Psoas muscle (tissue), 8 donors: ENCODE measurements around the gene TIMM23. TPM values are rescaled to one million over a fixed set of nuclear protein-coding genes. Genes with fewer than 3 reads are reported as not detected.
"Not testable (repeated sequence)": the region's sequence is repeated elsewhere in the genome, so short reads cannot be mapped to it uniquely, and the experiment has no call there.

Source experiments
- ATAC-seq, 4 donors: fragments of 200-7000 bp; cut with Tn5 transposase; one replicate each; pipeline ENCODE4 v1.9.1; 2020; ENCODE audit warnings: moderate library complexity in 3 of 4, mild to moderate bottlenecking in 2 of 4
- DNase-seq, 2 donors: peaks; one replicate each; pipeline ENCODE4 v3.0.0-alpha.2; 2020
- H3K27ac ChIP-seq: fragments of 200-600 bp; one replicate; pipeline ENCODE4 v1.8.0; 2022
- H3K27me3 ChIP-seq, 3 donors: fragments of 200-600 bp in 1 of 3; one replicate each; pipeline versions ENCODE4 v1.6.1 to v1.8.0; 2013 to 2022; ENCODE audit warnings: low read length in 2 of 3, mild to moderate bottlenecking in 2 of 3, moderate library complexity in 1 of 3; ENCODE audit not compliant: insufficient read depth in 3 of 3
- H3K36me3 ChIP-seq, 2 donors: fragments of 200-600 bp in 1 of 2; one replicate each; pipeline versions ENCODE4 v1.6.1 to v1.8.0; 2013 to 2022; ENCODE audit warnings: low read depth in 1 of 2, mild to moderate bottlenecking in 1 of 2, moderate library complexity in 1 of 2; ENCODE audit not compliant: insufficient read depth in 1 of 2
- H3K4me1 ChIP-seq: fragments of 200-600 bp; one replicate; pipeline ENCODE4 v1.8.0; 2022
- H3K4me3 ChIP-seq: fragments of 200-600 bp; one replicate; pipeline ENCODE4 v1.8.0; 2022; ENCODE audit warnings: mild to moderate bottlenecking
- H3K9me3 ChIP-seq: fragments of 200-600 bp; one replicate; pipeline ENCODE4 v1.8.0; 2022
- WGBS, 3 donors: extraction: QIAGEN DNeasy Blood & Tissue Kit; methylation state at CpG; one replicate each; pipeline versions ENCODE4 v1.1.6 to v1.1.7; 2013; 5-methylcytosine and 5-hydroxymethylcytosine counted together
- intact Hi-C, 2 donors: fragments of 100-400 bp; cut with DNase I; formaldehyde crosslinking; loops; one replicate each; pipeline versions ENCODE4 v1.11.0 to v1.14.2; 2022
- long read RNA-seq, 2 donors: library from polyadenylated mRNA; unstranded; transcript quantifications; one replicate each; pipeline ENCODE4 v2.0.0, GENCODE V29; 2021
- polyA plus RNA-seq, 3 donors: library from polyadenylated mRNA; stranded (reverse); fragments of 200-250 nt; gene quantifications; one replicate each; pipeline ENCODE4 v1.2.3, GENCODE V29; 2013
- total RNA-seq, 4 donors: library from RNA; stranded (reverse); fragmentation: NEBNext Ultra II Directional in 2 of 4; extraction: Animal tissue kit (Norgen Biotek cat#: 25700) in 2 of 4; gene quantifications; one replicate each; pipeline versions ENCODE4 v1.2.1 to v1.2.4, GENCODE V29; 2021 to 2023
- donor health status: healthy with polysubstance abuse.
- donor health status: DM: no; HTN: no; CAD: no; lungs with moderate emphysema.
- donor health status: Bipolar disorder and iron deficiency.
- donor health status: healthy.
- donor health status: DM: yes; HTN: yes; CAD: no.
- donor health status: DM: no; HTN: no; CAD: no.
- donor health status: DM: no; HTN: no; CAD: no.
- donor health status: DM: yes; HTN: yes; CAD: no.

TIMM23 gene, protein sequence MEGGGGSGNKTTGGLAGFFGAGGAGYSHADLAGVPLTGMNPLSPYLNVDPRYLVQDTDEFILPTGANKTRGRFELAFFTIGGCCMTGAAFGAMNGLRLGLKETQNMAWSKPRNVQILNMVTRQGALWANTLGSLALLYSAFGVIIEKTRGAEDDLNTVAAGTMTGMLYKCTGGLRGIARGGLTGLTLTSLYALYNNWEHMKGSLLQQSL
- total RNA-seq, result 100 to 1,000 TPM in 1 of 4 donors, 10 to 100 TPM in 3; 82.9 to 101 (median 90.2) TPM
- 100 to 1,000 TPM; 118 to 134 (median 122) TPM for polyA plus RNA-seq
- long read RNA-seq, donor 1, transcript TIMM23-201 (7 exons, 1,222 nt), result major isoform, 41 of 43 reads
- long read RNA-seq, donor 1, partial matches to known transcripts, result 0 of 43 reads
- long read RNA-seq, donor 1, other reads (novel, unspliced or antisense), result 2 of 43 reads
- long read RNA-seq, donor 2, transcript TIMM23-201 (7 exons, 1,222 nt), result major isoform, 66 of 75 reads
- long read RNA-seq, donor 2, partial matches to known transcripts, result 3 of 75 reads
- long read RNA-seq, donor 2, other reads (novel, unspliced or antisense), result 6 of 75 reads

DNA sequence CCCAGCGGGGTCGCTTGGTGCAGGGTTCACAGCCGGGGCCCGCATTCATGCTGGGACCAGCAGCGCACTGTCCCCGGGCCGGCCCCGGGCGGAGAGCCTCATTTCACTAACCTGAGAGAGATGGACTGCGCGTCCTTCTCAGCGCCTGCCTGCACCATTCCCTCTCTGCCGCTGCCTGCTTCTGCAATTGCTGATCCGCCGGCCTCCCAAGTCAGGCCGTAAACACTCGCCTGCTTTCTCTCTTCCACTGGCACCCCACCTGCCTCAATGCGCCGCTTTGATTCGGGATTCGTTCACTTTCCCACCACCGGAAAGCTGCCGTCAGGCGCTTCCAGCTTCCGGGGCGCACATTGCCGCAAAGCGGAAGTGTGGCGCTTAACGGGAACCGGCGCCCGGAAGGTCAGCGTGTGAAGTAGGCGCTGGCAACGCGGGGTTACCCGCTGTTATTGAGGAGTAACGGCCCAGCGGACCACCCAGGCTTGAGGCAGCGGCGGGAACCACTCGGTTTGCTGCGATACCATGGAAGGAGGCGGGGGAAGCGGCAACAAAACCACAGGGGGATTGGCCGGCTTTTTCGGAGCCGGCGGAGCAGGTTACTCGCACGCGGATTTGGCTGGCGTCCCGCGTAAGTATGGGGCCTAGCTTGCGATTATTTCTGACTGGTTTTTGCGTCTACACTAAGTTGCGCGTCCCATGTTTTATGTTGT, at the start of gene TIMM23:
TSS of gene TIMM23 (plus strand) at position 384 of the 707 bp plus-strand sequence. CDS start at position 520, 136 bp downstream.
- WGBS, 3 donors, result 0% methylated on average over 49 to 60 of the region's 60 CpGs
- intact Hi-C loops, result not testable (repeated sequence)
- peak; percentile 95 to 98 (median 97) for ATAC-seq

DNA sequence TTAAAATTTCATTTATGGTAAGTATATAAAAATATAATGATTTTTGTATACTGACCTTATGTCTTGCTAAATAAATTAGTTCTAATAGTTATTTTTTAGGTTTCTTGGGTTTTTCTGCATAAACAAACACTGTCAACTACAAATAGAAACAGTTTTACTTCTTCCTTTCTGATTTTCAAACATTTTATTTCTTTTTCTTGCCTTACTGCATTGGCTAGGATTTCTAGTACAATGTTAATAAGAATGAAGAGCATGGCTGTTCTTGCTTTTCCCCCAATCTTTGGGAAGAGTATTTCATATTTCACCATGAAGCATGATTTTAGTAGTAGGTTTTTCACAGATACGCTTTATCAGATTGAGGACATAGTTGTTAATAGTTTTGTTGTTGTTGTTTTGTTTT, 45.5 kb upstream of the TIMM23 start:
- intact Hi-C loops, H3K27ac ChIP-seq, H3K36me3 ChIP-seq, ATAC-seq, H3K4me1 ChIP-seq, H3K9me3 ChIP-seq, H3K27me3 ChIP-seq, DNase-seq, H3K4me3 ChIP-seq: not testable (repeated sequence)
- whole genome bisulfite sequencing, 3 donors, result 97 to 99% (median 97%) methylated on average over 1 of the region's 1 CpG

More for the DNA sequence above, at the start of gene TIMM23:
- H3K27me3 ChIP-seq, H3K9me3 ChIP-seq: not testable (repeated sequence)
- peak; percentile 87 to 93 for DNase-seq
- Histone ChIP-seq H3K27ac (peak within 1 kb of the TSS; percentile 81), H3K36me3 (peaks cover 0 to 16% of the 10 kb centered on the region in 2 donors), H3K4me1 (peaks cover 20% of the 10 kb centered on the region), H3K4me3 (peak within 1 kb of the TSS; percentile 85)

DNA sequence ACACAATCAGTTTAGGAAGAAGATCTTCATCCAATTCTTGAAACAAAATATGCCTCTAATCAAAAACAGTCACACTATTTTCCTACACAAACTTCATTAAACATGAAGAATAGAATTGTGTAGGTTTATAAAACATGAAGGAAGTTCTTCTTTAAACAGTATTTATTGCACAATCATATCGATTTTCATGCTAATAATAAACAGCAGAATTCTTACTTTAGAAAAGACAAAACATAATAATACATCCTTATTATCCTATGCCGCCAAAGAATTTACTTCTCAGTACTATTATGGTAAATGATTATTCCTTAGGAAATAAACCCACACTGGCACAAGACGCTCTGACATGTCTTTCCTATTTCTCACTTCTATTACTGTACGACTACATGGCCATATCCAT, 41.0 kb upstream of the TIMM23 start:
- H3K36me3 ChIP-seq, ATAC-seq, intact Hi-C loops, H3K9me3 ChIP-seq, H3K27me3 ChIP-seq, H3K27ac ChIP-seq, H3K4me3 ChIP-seq, H3K4me1 ChIP-seq, DNase-seq: not testable (repeated sequence)
- 89 to 93% (median 92%) methylated on average over 3 of the region's 4 CpGs for WGBS, 3 donors

DNA sequence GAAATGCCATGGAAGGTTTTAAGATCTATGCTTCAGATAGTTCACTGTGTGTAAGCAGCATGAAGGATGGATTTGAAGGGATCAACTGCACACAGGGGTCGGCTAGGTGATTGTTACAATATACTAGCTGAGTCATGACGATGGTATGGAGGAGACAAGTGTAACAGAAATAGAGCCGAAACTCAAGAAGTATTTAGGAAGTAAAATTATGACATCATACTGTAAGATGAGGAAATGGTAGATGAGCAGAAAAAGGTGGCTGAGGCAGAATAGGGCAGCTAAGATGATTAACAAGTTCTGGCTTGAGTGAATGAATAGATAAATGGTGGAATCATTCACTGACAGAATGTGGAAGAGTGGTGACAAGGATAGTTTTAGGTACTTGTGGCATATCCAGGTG, 37.5 kb upstream of the TIMM23 start:
- H3K9me3 ChIP-seq, intact Hi-C loops, H3K27me3 ChIP-seq, H3K27ac ChIP-seq, H3K4me1 ChIP-seq, DNase-seq, H3K36me3 ChIP-seq, H3K4me3 ChIP-seq: not testable (repeated sequence)
- peak in 1 of 4 donors; percentile 33 for ATAC-seq
- 48 to 70% (median 58%) methylated on average over 3 of the region's 3 CpGs for WGBS, 3 donors

DNA sequence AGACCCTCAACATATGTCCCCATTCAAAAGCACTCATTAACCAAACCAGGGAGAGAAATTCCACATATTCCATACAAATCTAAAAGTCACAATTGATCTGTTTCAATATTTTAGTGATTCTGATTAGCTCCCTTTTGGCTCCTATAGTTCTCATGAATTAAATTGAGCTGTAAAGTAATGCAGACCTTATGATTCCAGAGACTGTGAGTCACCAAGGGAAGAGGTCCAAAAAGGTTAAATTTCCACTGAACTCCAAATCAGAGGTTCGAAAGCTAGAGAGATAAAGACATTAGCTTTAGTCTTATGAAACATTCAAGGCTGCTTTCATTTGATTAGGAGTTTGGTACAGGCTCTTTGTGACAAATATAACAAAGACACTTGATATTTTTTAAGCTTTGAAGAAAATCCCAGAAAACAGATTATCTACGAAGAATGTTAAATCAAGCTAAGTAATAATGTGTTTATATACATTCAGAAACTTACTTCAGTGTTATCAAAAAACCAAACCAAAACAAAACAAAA, 33.1 kb upstream of the TIMM23 start:
- H3K36me3 ChIP-seq, H3K27me3 ChIP-seq, H3K9me3 ChIP-seq, H3K4me1 ChIP-seq, DNase-seq, H3K27ac ChIP-seq, H3K4me3 ChIP-seq, intact Hi-C loops, ATAC-seq: not testable (repeated sequence)
- 65 to 72% (median 66%) methylated on average over 2 of the region's 2 CpGs for WGBS, 3 donors

DNA sequence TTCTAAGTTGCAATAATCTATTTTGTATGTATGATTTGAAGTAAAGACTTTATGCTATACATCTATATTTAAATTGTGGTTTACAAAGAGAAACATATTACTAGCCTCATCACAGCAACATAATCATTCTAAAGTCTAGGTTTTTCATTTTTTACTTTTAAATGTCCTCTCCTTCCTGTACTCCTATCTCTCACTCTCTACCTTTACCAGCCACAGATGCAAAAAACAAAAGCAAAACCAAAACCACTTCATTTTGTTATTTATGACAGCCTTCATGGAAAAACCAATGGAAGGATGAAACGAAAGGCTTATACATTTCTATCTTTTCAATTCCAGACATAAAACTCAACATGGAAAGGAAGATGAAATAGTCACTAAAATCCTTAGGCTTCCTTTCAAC, 31.1 kb upstream of the TIMM23 start:
- H3K27me3 ChIP-seq, H3K4me1 ChIP-seq, intact Hi-C loops, DNase-seq, H3K9me3 ChIP-seq, H3K27ac ChIP-seq, ATAC-seq, H3K4me3 ChIP-seq: not testable (repeated sequence)
- no CpG with 5 or more reads among the region's 1 CpG for WGBS, 3 donors
- H3K36me3 ChIP-seq, result peaks cover 0 to 14% of the 10 kb centered on the region in 2 donors

DNA sequence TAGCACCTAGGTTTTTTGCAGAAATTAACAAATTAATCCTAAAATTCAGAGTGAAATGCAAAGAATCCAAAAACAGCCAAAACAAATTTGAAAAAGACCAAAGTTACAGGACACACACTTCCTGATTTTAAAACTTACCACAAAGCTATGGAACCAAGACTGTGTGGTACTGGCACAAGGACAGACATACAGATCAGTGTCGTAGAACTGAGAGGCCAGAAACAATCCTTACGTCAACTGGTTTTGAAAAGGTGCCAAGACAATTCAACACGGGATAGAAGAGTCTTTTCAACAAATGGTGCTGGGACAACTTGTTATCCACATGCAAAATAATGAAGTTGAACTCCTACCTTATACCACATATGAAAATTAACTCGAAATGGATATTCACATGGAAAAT, 26.8 kb upstream of the TIMM23 start:
- not testable (repeated sequence) for ATAC-seq, H3K9me3 ChIP-seq

DNA sequence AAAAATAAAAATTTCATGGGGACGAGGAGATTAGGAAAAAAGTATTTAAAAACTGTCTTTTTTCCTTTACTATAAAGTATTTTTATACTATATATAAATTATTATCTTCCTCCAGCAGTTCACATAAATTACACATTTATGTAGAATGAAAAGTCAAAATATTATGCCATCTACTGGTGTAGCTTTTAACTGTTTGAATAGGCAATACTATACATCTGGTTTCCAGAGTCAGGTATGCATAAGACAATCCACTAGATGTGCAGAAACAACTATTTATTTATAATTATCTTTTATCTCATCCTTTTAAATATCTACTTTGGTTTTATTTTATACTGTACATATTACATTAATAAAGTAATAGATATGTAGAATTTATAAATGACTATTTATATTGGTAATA, 24.9 kb upstream of the TIMM23 start:
- 88 to 93% (median 91%) methylated on average over 1 of the region's 1 CpG for WGBS, 3 donors
- H3K4me1 ChIP-seq, H3K9me3 ChIP-seq, H3K4me3 ChIP-seq, ATAC-seq, H3K27me3 ChIP-seq, intact Hi-C loops, DNase-seq, H3K27ac ChIP-seq: not testable (repeated sequence)
- H3K36me3 ChIP-seq, result peaks cover 0 to 55% of the 10 kb centered on the region in 2 donors

More for the DNA sequence above, 26.8 kb upstream of the TIMM23 start:
- WGBS, 3 donors, result 72 to 75% (median 72%) methylated on average over 4 of the region's 4 CpGs
- H3K4me3 ChIP-seq, H3K4me1 ChIP-seq, DNase-seq, intact Hi-C loops, H3K27ac ChIP-seq, H3K27me3 ChIP-seq: not testable (repeated sequence)
- H3K36me3 ChIP-seq, result peaks cover 0 to 44% of the 10 kb centered on the region in 2 donors

DNA sequence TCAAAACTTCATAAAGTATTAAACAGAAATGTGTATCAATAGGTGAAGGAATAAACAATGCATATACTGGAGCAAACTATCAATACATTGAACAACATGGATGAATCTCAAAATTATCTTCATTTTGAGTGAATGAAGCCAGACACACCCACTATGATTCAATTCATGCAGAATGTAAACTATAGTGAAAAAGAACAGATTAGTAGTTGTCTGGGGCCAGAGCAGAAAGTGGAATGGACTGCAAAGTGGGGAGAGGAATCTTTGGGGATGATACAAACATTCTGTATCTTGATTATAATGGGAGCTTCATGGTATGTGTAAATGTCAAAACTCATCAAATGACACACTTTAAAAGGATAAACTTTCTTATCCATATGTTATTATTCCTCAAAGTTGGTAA, 23.5 kb upstream of the TIMM23 start:
- peaks cover 0 to 58% of the 10 kb centered on the region in 2 donors for H3K36me3 ChIP-seq
- ATAC-seq, result not testable (repeated sequence)

DNA sequence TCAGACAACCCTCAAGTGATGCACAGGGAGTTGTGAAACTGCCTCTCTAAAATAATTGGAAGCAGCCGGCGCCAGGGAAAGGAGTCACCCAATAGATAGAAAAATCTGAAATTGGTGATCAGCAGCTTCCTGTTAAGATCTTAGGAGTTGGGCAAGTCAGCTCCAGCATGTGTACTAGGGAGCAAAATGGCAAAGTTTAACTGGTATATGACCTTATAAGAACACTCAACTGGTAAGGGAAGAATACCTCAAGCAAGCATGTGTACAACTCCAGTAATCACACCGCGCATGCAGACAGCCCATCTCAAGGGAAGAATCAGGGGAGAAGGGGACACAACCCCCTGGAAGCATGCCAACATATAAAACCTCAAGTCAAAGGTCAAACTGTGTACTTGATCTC, 17.9 kb upstream of the TIMM23 start:
- 93 to 97% (median 95%) methylated on average over 4 of the region's 4 CpGs for WGBS, 3 donors
- DNase-seq, H3K9me3 ChIP-seq, H3K27ac ChIP-seq, ATAC-seq, H3K27me3 ChIP-seq, H3K4me3 ChIP-seq, H3K4me1 ChIP-seq, intact Hi-C loops: not testable (repeated sequence)
- H3K36me3 ChIP-seq, result peaks cover 0 to 41% of the 10 kb centered on the region in 2 donors

More for the DNA sequence above, 23.5 kb upstream of the TIMM23 start:
- H3K27ac ChIP-seq, DNase-seq, intact Hi-C loops, H3K4me1 ChIP-seq, H3K4me3 ChIP-seq, H3K27me3 ChIP-seq, H3K9me3 ChIP-seq: not testable (repeated sequence)

DNA sequence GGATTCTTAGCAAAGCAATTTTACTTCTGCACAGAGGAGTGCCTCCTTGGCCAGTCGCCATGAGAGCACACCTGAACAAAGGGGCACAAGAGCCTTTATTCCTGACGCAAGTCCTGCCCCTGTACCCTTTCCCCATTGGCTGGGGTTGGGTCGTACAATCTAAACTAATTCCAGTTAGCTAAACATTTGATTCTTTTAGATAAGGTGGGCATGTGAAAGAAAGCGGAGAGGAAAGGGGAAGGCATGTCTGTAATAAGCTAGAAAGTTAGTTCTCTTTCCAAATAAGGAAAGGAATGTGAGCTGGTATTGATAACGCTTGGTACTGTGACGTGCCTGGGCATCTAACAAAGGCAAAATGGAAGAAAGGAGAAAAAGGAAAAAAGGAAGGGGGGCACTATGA, 15.7 kb upstream of the TIMM23 start:
- peaks cover 0 to 28% of the 10 kb centered on the region in 2 donors for H3K36me3 ChIP-seq
- H3K4me3 ChIP-seq, H3K9me3 ChIP-seq, ATAC-seq, H3K27ac ChIP-seq, intact Hi-C loops, H3K4me1 ChIP-seq, DNase-seq, H3K27me3 ChIP-seq: not testable (repeated sequence)
- WGBS, 3 donors, result 87 to 93% (median 90%) methylated on average over 3 to 5 of the region's 6 CpGs
